HEK293 (cell line): ENCODE results near the gene KLK6.
A peak's percentile ranks its signal among the peaks of the same experiment; 100 is the strongest.

Experiments
- CTCF ChIA-PET: fragments of 350-600 bp; formaldehyde crosslinking; extraction: SDS; loops from one replicate; lab custom pipeline; 2021; ENCODE audit warnings: antibody characterized with exemption; lab: Yijun Ruan, JAX
- POLR2A ChIA-PET: fragments of 300-600 bp; formaldehyde crosslinking; extraction: SDS; loops from one replicate; lab custom pipeline; 2020; ENCODE audit warnings: antibody characterized with exemption, inconsistent platforms; lab: Yijun Ruan, JAX
- H3K27ac ChIP-seq: fragments of 200-500 bp; sonication (Bioruptor generic); 2 replicates; pipeline ENCODE4 v1.5.1; 2014; ENCODE audit warnings: low read depth, low read length, control low read depth, inconsistent platforms; ENCODE audit errors: extremely low read depth
- H3K36me3 ChIP-seq, 2 experiments: fragments of 200-500 bp in 1 of 2; sonication (Bioruptor generic) in 1 of 2; 1 replicate in 1 of 2; 2 replicates in 1 of 2; pipeline ENCODE4 v1.5.1; 2014 to 2017; ENCODE audit warnings: inconsistent platforms in 2 of 2, low read length in 2 of 2; ENCODE audit not compliant: control insufficient read depth in 2 of 2, insufficient read depth in 1 of 2
- H3K4me1 ChIP-seq: fragments of 200-500 bp; sonication (Bioruptor generic); 2 replicates; pipeline ENCODE4 v1.5.1; 2014; ENCODE audit warnings: mild to moderate bottlenecking, low read length, inconsistent platforms; ENCODE audit not compliant: control insufficient read depth, insufficient read depth
- H3K4me3 ChIP-seq: 2 replicates; pipeline ENCODE4 v1.5.1; 2011; ENCODE audit warnings: low read depth, mild to moderate bottlenecking, control low read depth, low read length, moderate library complexity
- H3K9me3 ChIP-seq: fragments of 200-500 bp; sonication (Bioruptor generic); 2 replicates; pipeline ENCODE4 v1.5.1; 2014; ENCODE audit warnings: low read depth, low read length, inconsistent platforms; ENCODE audit not compliant: control insufficient read depth, insufficient read depth
- HOXA7 ChIP-seq: sonication (generic); formaldehyde crosslinking; IDR thresholded peaks from 2 replicates; pipeline ENCODE4 v1.8.1; 2022; ENCODE audit warnings: missing genetic modification reagents, borderline replicate concordance
- IKZF3 ChIP-seq: fragments of 450-650 bp; IDR thresholded peaks from 2 replicates; pipeline ENCODE4 v1.5.0; 2018; ENCODE audit warnings: missing biosample characterization, mild to moderate bottlenecking, missing genetic modification characterization, moderate library complexity
- INSM2 ChIP-seq: fragments of 450-650 bp; formaldehyde crosslinking; IDR thresholded peaks from 2 replicates; pipeline ENCODE4 v1.5.1; 2016; ENCODE audit warnings: missing biosample characterization, missing genetic modification characterization
- KLF16 ChIP-seq: fragments of 450-650 bp; formaldehyde crosslinking; IDR thresholded peaks from 2 replicates; pipeline ENCODE4 v1.5.1; 2017; ENCODE audit warnings: missing biosample characterization, missing genetic modification characterization
- PRDM1 ChIP-seq: fragments of 450-650 bp; formaldehyde crosslinking; IDR thresholded peaks from 2 replicates; pipeline ENCODE4; 2016; ENCODE audit warnings: missing biosample characterization, missing genetic modification characterization
- SALL2 ChIP-seq: fragments of 450-650 bp; formaldehyde crosslinking; IDR thresholded peaks from 2 replicates; pipeline ENCODE4 v1.5.0; 2017; ENCODE audit warnings: missing biosample characterization, mild to moderate bottlenecking, missing genetic modification characterization, borderline replicate concordance
- TRIM28 ChIP-seq: IDR thresholded peaks from 2 replicates; pipeline ENCODE4 v1.6.1; 2011; ENCODE audit warnings: low read length, control low read depth, borderline replicate concordance
- ZBTB26 ChIP-seq: fragments of 450-650 bp; formaldehyde crosslinking; optimal IDR thresholded peaks from 2 replicates; pipeline ENCODE3; 2016; ENCODE audit warnings: missing biosample characterization, mild to moderate bottlenecking, missing genetic modification characterization
- ZBTB7A ChIP-seq: fragments of 450-650 bp; formaldehyde crosslinking; IDR thresholded peaks from 2 replicates; pipeline ENCODE4 v1.5.1; 2016; ENCODE audit warnings: low read depth, missing biosample characterization, missing genetic modification characterization
- ZFP3 ChIP-seq: fragments of 450-650 bp; formaldehyde crosslinking; IDR thresholded peaks from 2 replicates; pipeline ENCODE4 v1.5.1; 2016; ENCODE audit warnings: low read depth, missing biosample characterization, missing genetic modification characterization
- ZIC2 ChIP-seq: fragments of 450-650 bp; formaldehyde crosslinking; IDR thresholded peaks from 2 replicates; pipeline ENCODE4 v1.5.1; 2016; ENCODE audit warnings: missing biosample characterization, missing genetic modification characterization
- ZNF324 ChIP-seq: fragments of 450-650 bp; formaldehyde crosslinking; IDR thresholded peaks from 2 replicates; pipeline ENCODE4 v1.5.1; 2016; ENCODE audit warnings: missing biosample characterization, missing genetic modification characterization
- ZNF48 ChIP-seq: fragments of 450-650 bp; formaldehyde crosslinking; IDR thresholded peaks from 2 replicates; pipeline ENCODE4 v1.5.1; 2016; ENCODE audit warnings: missing biosample characterization, missing genetic modification characterization
- ZNF518A ChIP-seq: fragments of 450-650 bp; formaldehyde crosslinking; conservative IDR thresholded peaks from 2 replicates; pipeline ENCODE4 v1.5.1; 2016; ENCODE audit warnings: low read depth, missing biosample characterization, missing genetic modification characterization
- ZNF530 ChIP-seq: fragments of 450-650 bp; formaldehyde crosslinking; IDR thresholded peaks from 2 replicates; pipeline ENCODE4 v1.5.1; 2016; ENCODE audit warnings: low read depth, missing biosample characterization, missing genetic modification characterization
- ZNF623 ChIP-seq: fragments of 450-650 bp; formaldehyde crosslinking; IDR thresholded peaks from 2 replicates; pipeline ENCODE4 v1.5.1; 2016; ENCODE audit warnings: missing biosample characterization, missing genetic modification characterization
- ZNF76 ChIP-seq: fragments of 450-650 bp; formaldehyde crosslinking; IDR thresholded peaks from 2 replicates; pipeline ENCODE4; 2016; ENCODE audit warnings: low read depth, missing biosample characterization, missing genetic modification characterization, borderline replicate concordance
- ZSCAN16 ChIP-seq: fragments of 450-650 bp; formaldehyde crosslinking; IDR thresholded peaks from 2 replicates; pipeline ENCODE4 v1.5.1; 2016; ENCODE audit warnings: missing biosample characterization, missing genetic modification characterization

The KLK6 gene

GRCh38 chr19:51012661-51013190 lies 43.3 kb upstream of the KLK6 start:
- Histone ChIP-seq H3K9me3 (no peaks in the 10 kb centered on the region), H3K27ac (no peak overlapping the region), H3K4me3 (no peak overlapping the region)
- CTCF ChIA-PET = interaction anchor here (1.2 to 1.3 kb wide), 2 partner anchors 9 to 84 kb away, joined by 3 to 5 read pairs; no protein-coding TSS in a partner anchor
- TF ChIP-seq ZNF530 = no peak
- TF ChIP-seq INSM2 = no peak
- TF ChIP-seq, all 188 proteins: peak for 0
- Histone ChIP-seq H3K4me1 (no peaks in the 10 kb centered on the region), H3K36me3 (no peaks in the 10 kb centered on the region)
- POLR2A ChIA-PET = no interaction called here

GRCh38 chr19:51010066-51010795 lies 40.8 kb upstream of the KLK6 start:
- H3K36me3 ChIP-seq = no peaks in the 10 kb centered on the region

GRCh38 chr19:51009061-51009891 lies 39.9 kb upstream of the KLK6 start:
- H3K4me1 ChIP-seq = no peaks in the 10 kb centered on the region
- CTCF ChIA-PET = no interaction called here
- no peaks in the 10 kb centered on the region for H3K36me3 ChIP-seq
- no peak overlapping the region for H3K27ac ChIP-seq
- TF ChIP-seq SALL2 = no peak
- no peak for TF ChIP-seq TRIM28
- TF ChIP-seq ZNF48 (tag by site-specific recombination) = no peak
- TF ChIP-seq ZBTB26 (tag by site-specific recombination) = no peak
- no peak for TF ChIP-seq HOXA7 (CRISPR knock-in tag)
- TF ChIP-seq, all 188 proteins: peak for 0
- Histone ChIP-seq H3K4me3 (no peak overlapping the region), H3K9me3 (no peaks in the 10 kb centered on the region)
- POLR2A ChIA-PET = no interaction called here

More at GRCh38 chr19:51010066-51010795, 40.8 kb upstream of the KLK6 start:
- ChIA-PET POLR2A (no interaction called here), CTCF (interaction anchor here (0.8 kb wide), 1 partner anchor 88 kb away, joined by 3 read pairs; no protein-coding TSS in a partner anchor)
- H3K9me3 ChIP-seq = no peaks in the 10 kb centered on the region
- no peak overlapping the region for H3K27ac ChIP-seq
- TF ChIP-seq ZFP3 (tag by site-specific recombination) (peak; percentile 46; the same call in 1 of the 2 replicates), ZBTB7A (tag by site-specific recombination) (no peak)
- no peaks in the 10 kb centered on the region for H3K4me1 ChIP-seq
- H3K4me3 ChIP-seq = no peak overlapping the region

- Histone ChIP-seq H3K4me3 (no peak overlapping the region), H3K27ac (no peak overlapping the region), H3K4me1 (no peaks in the 10 kb centered on the region), H3K36me3 (no peaks in the 10 kb centered on the region), H3K9me3 (no peaks in the 10 kb centered on the region)
- POLR2A ChIA-PET = no interaction called here
- CTCF ChIA-PET = interaction anchor here (0.9 kb wide), 1 partner anchor 9 kb away, joined by 3 read pairs; no protein-coding TSS in a partner anchor
- TF ChIP-seq PRDM1 (tag by site-specific recombination) (peak; percentile 65), ZNF518A (tag by site-specific recombination) (no peak), ZSCAN16 (tag by site-specific recombination) (no peak), IKZF3 (tag by site-specific recombination) (no peak), ZIC2 (tag by site-specific recombination) (no peak), ZNF76 (peak; percentile 48; the same call in 1 of the 2 replicates), ZNF324 (no peak), KLF16 (tag by site-specific recombination) (no peak), ZNF623 (tag by site-specific recombination) (no peak)
These were observed 38.1 kb upstream of the KLK6 start for GRCh38 chr19:51007488-51007887.
